ENCODE results near the gene RPS23.

- TF ChIP-seq SP1 (IDR thresholded peaks at IDR 0.05) (no peak), FOXA1 (IDR thresholded peaks at IDR 0.05) (no peak), BHLHE40 (IDR thresholded peaks at IDR 0.05; ENCODE audit: borderline replicate concordance) (no peak), SUZ12 (IDR thresholded peaks at IDR 0.05) (no peak), FOXM1 (IDR thresholded peaks at IDR 0.05; ENCODE audit: borderline replicate concordance) (no peak)
These were observed 34.0 kb downstream of the RPS23 start for GRCh38 chr5:82244151-82244550.

Measured in HEK293T (cell line).